ENCODE data around the gene FADS3. TPM values are rescaled to one million over a fixed set of nuclear protein-coding genes. Genes with fewer than 3 reads are reported as not detected.

FADS3 gene
- total RNA-seq, 1 donor from 2014 or later: 68.5 TPM

GRCh38 chr11:61927501-61927900 is 36.2 kb upstream of the FADS3 start:
- no peak for DNase-seq
- H3K27ac ChIP-seq: no peak overlapping the region
- no peak for ATAC-seq
- peaks cover 9% of the 10 kb centered on the region for H3K4me1 ChIP-seq
- no peaks in the 10 kb centered on the region for H3K9me3 ChIP-seq
- H3K27me3 ChIP-seq: no peaks in the 10 kb centered on the region
- H3K4me3 ChIP-seq: no peak overlapping the region
- TF ChIP-seq CTCF (IDR thresholded peaks at IDR 0.05): no peak
- H3K36me3 ChIP-seq: no peaks in the 10 kb centered on the region
- intact Hi-C loops (cut with DNase I): no loop called here

- no peak for TF ChIP-seq CTCF (IDR thresholded peaks at IDR 0.05)
- Histone ChIP-seq H3K4me1 (peaks cover 11% of the 10 kb centered on the region), H3K9me3 (no peaks in the 10 kb centered on the region), H3K4me3 (no peak overlapping the region), H3K27me3 (no peaks in the 10 kb centered on the region), H3K36me3 (no peaks in the 10 kb centered on the region), H3K27ac (no peak overlapping the region)
- ATAC-seq (no peak), DNase-seq (no peak)
- intact Hi-C loops (cut with DNase I): no loop called here
Observed at GRCh38 chr11:61926235-61926634, 34.9 kb upstream of the FADS3 start.

GRCh38 chr11:61925736-61926135 is 34.4 kb upstream of the FADS3 start:
- no peaks in the 10 kb centered on the region for H3K27me3 ChIP-seq
- no peaks in the 10 kb centered on the region for H3K36me3 ChIP-seq
- DNase-seq: no peak
- no peaks in the 10 kb centered on the region for H3K9me3 ChIP-seq
- no peak for TF ChIP-seq CTCF (IDR thresholded peaks at IDR 0.05)
- no peak overlapping the region for H3K4me3 ChIP-seq
- no peak overlapping the region for H3K27ac ChIP-seq
- H3K4me1 ChIP-seq: peaks cover 11% of the 10 kb centered on the region
- intact Hi-C loops (cut with DNase I): no loop called here
- ATAC-seq: no peak

- Histone ChIP-seq H3K4me1 (peaks cover 11% of the 10 kb centered on the region), H3K27me3 (no peaks in the 10 kb centered on the region), H3K4me3 (no peak overlapping the region), H3K36me3 (no peaks in the 10 kb centered on the region), H3K27ac (peak overlapping the region; percentile 73), H3K9me3 (no peaks in the 10 kb centered on the region)
- intact Hi-C loops (cut with DNase I): no loop called here
- no peak for TF ChIP-seq CTCF (IDR thresholded peaks at IDR 0.05)
- ATAC-seq: no peak
- DNase-seq: no peak
Observed at GRCh38 chr11:61924064-61924455, 32.7 kb upstream of the FADS3 start.

- H3K27ac ChIP-seq: peak overlapping the region; percentile 73
- DNase-seq (no peak), ATAC-seq (peak; percentile 61)
- H3K4me1 ChIP-seq: peaks cover 17% of the 10 kb centered on the region
- H3K36me3 ChIP-seq: no peaks in the 10 kb centered on the region
- intact Hi-C loops (cut with DNase I): no loop called here
- H3K27me3 ChIP-seq: peaks cover 3% of the 10 kb centered on the region
- no peak overlapping the region for H3K4me3 ChIP-seq
- H3K9me3 ChIP-seq: no peaks in the 10 kb centered on the region
- no peak for TF ChIP-seq CTCF (IDR thresholded peaks at IDR 0.05)
Observed at GRCh38 chr11:61923166-61924063, 32.1 kb upstream of the FADS3 start.

Data from upper lobe of right lung (tissue), 1 donor.